Calu3 (cell line): Measurements from ENCODE around the gene RUNX2. TPM values are rescaled to one million over a fixed set of nuclear protein-coding genes. Genes with fewer than 3 reads are reported as not detected.

Source experiments
- BruUV-seq: library from RNA; stranded (reverse); fragments of 400-500 nt; replicated peaks from 2 replicates; lab custom pipeline; 2021; lab: Mats Ljungman, UMichigan
- CTCF ChIA-PET: fragments of 300-600 bp; sonication (Branson Sonifier 250); formaldehyde crosslinking; loops from one replicate; lab custom pipeline; 2022; ENCODE audit warnings: antibody characterized with exemption; lab: Charles Lee
- DNase-seq: peaks from one replicate; pipeline ENCODE4 v3.0.0; 2022
- H3K27ac Mint-ChIP-seq: one replicate; pipeline ENCODE4 v1.8.0; 2022; ENCODE audit warnings: mixed read lengths; ENCODE audit not compliant: unreplicated experiment
- H3K27me3 Mint-ChIP-seq: one replicate; pipeline ENCODE4 v1.8.0; 2022; ENCODE audit warnings: mixed read lengths; ENCODE audit not compliant: unreplicated experiment
- H3K36me3 Mint-ChIP-seq: one replicate; pipeline ENCODE4 v1.8.0; 2022; ENCODE audit warnings: mild to moderate bottlenecking, moderate library complexity, mixed read lengths; ENCODE audit not compliant: insufficient read depth, unreplicated experiment
- H3K4me1 Mint-ChIP-seq: one replicate; pipeline ENCODE4 v1.8.0; 2022; ENCODE audit warnings: mild to moderate bottlenecking, low read depth, mixed read lengths; ENCODE audit not compliant: unreplicated experiment
- H3K4me3 Mint-ChIP-seq: one replicate; pipeline ENCODE4 v1.8.0; 2022; ENCODE audit warnings: mild to moderate bottlenecking, low read depth, moderate library complexity, mixed read lengths; ENCODE audit not compliant: unreplicated experiment
- H3K9me3 Mint-ChIP-seq: one replicate; pipeline ENCODE4 v1.8.0; 2022; ENCODE audit warnings: low read depth, mixed read lengths; ENCODE audit not compliant: unreplicated experiment
- intact Hi-C: fragments of 100-400 bp; cut with micrococcal nuclease; formaldehyde crosslinking; loops from one replicate; pipeline ENCODE4 v1.10.0; 2022; ENCODE audit not compliant: unreplicated experiment
- total RNA-seq: library from RNA; stranded (reverse); gene quantifications from 2 replicates; pipeline ENCODE4 v1.2.3, GENCODE V29; 2022
- TF ChIP-seq, protein P1 (sequence below): fragments of 200-600 bp; IDR thresholded peaks from one replicate; pipeline ENCODE4 v1.8.0; 2022; ENCODE audit warnings: antibody characterized with exemption; ENCODE audit not compliant: unreplicated experiment

The RUNX2 gene
- total RNA-seq, 1 experiment from 2014 or later = 0.54 TPM

DNA sequence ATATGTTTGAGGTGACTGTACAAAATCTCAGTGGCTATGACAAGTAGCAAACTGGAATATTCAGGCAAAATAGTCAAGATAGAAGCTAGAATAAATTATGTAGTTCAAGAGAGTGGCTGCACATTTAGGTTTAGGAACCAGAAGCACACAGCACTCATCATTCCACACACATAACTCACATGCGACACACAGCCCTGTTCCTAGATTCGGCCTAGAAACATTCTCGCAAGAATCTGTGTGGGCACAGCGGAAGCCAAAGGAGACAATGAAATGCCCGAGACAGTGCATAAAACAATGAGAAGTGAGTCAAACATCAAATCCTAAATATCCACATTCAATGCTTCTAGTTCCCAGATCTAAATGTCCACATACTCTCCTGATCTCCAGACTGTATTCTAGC, 59.1 kb downstream of the RUNX2 start:
- peaks cover 9% of the 10 kb centered on the region for H3K4me1 Mint-ChIP-seq
- H3K9me3 Mint-ChIP-seq = no peaks in the 10 kb centered on the region
- H3K27ac Mint-ChIP-seq = no peak overlapping the region
- TF ChIP-seq, protein P1, sequence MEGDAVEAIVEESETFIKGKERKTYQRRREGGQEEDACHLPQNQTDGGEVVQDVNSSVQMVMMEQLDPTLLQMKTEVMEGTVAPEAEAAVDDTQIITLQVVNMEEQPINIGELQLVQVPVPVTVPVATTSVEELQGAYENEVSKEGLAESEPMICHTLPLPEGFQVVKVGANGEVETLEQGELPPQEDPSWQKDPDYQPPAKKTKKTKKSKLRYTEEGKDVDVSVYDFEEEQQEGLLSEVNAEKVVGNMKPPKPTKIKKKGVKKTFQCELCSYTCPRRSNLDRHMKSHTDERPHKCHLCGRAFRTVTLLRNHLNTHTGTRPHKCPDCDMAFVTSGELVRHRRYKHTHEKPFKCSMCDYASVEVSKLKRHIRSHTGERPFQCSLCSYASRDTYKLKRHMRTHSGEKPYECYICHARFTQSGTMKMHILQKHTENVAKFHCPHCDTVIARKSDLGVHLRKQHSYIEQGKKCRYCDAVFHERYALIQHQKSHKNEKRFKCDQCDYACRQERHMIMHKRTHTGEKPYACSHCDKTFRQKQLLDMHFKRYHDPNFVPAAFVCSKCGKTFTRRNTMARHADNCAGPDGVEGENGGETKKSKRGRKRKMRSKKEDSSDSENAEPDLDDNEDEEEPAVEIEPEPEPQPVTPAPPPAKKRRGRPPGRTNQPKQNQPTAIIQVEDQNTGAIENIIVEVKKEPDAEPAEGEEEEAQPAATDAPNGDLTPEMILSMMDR = no peak
- BruUV-seq = no TSS peak
- no peak overlapping the region for H3K4me3 Mint-ChIP-seq
- no peak for DNase-seq
- intact Hi-C loops = no loop called here
- H3K36me3 Mint-ChIP-seq = no peaks in the 10 kb centered on the region
- no peaks in the 10 kb centered on the region for H3K27me3 Mint-ChIP-seq
- CTCF ChIA-PET = interaction anchor here (0.7 kb wide), 1 partner anchor 9 kb away, joined by 6 read pairs; no protein-coding TSS in a partner anchor

DNA sequence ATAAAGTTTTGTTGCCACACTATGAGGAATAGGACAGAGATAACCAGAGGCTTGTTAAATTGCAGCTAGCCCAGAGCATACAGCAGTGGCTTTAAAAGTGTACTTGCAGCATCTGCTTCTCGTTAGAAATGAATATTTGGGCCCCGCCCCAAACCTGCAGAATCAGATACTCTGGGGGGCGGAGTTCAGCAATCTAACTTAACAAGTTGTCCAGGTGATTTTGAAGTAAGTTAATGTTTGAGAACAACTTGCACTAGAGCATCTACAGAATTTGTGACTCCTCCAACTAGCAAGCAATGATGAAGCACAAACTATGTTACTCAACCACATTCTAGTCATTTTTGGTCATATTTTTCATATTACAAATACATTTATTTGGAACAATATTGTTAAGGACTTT, 60.2 kb downstream of the RUNX2 start:
- H3K36me3 Mint-ChIP-seq = no peaks in the 10 kb centered on the region
- no TSS peak for BruUV-seq
- intact Hi-C loops = no loop called here
- peaks cover 9% of the 10 kb centered on the region for H3K4me1 Mint-ChIP-seq
- H3K27ac Mint-ChIP-seq = no peak overlapping the region
- CTCF ChIA-PET = interaction anchor here (0.7 kb wide), 1 partner anchor 1023 kb away, joined by 3 read pairs; no protein-coding TSS in a partner anchor
- H3K4me3 Mint-ChIP-seq = no peak overlapping the region
- H3K9me3 Mint-ChIP-seq = no peaks in the 10 kb centered on the region
- TF ChIP-seq, protein P1 = no peak
- peak; percentile 28 for DNase-seq
- no peaks in the 10 kb centered on the region for H3K27me3 Mint-ChIP-seq

DNA sequence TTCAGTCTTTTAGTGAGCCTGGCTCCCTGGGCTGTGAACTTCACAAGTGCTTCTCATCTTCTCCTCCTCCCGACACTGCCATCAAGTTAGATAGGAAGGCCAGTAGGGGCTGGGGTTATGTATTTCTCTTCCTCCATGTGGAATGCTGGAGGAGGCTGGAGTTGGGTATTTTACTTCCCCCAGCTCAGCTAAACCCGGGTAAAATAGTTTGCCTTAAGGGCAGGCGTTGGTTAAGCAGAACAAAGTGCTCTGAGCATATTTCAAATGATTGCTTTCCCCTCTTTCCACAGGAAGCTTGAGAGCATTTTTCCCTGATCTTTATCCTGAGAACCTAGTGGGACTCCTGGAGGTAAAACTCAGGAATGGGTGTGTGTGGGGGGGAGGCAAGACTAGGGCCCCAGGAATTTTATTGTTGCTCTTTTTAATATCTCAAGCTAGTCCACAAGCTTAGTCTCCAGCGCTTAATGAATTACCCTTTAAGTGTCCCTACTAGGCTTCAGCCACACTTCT, 66.5 kb downstream of the RUNX2 start:
- H3K27me3 Mint-ChIP-seq = peaks cover 8% of the 10 kb centered on the region
- CTCF ChIA-PET = interaction anchor here (0.5 kb wide), 1 partner anchor 1828 kb away, joined by 5 read pairs; no protein-coding TSS in a partner anchor

DNA sequence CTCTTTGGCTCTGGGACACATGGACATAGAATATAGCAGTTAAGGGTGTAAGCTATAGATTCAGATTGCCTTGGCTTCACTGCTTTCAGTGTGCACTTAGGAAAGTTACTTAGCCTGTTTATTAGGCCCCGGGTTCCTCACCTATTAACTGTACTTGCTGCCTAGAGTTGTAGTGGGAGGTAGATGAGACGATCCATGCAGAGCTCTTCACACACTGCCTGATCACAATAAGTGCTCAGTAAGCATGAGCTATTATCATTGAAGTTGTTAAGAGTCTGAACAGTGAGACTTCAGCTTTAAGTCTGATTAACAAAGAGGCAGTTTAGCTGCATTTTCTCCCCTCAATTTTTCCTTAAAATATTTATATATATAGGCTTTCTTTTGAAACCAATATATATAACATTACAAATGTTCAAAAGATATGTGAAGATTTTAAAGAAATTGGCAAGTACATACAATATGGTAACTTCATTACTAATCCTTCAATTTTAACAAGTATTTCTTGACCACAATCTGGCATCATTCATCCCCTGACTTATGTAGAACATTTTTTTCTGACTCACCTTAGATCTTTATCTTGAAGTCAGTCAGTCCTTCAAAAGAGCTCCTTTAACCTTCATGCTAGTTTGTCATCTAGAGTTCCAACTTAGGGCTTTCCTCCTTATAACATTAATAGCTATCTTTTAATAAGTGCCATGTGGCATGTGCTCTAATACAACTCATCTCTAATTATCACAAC, 70.1 kb downstream of the RUNX2 start:
- H3K36me3 Mint-ChIP-seq = no peaks in the 10 kb centered on the region
- H3K9me3 Mint-ChIP-seq = no peaks in the 10 kb centered on the region
- BruUV-seq = no TSS peak
- H3K27me3 Mint-ChIP-seq = peaks cover 29% of the 10 kb centered on the region
- TF ChIP-seq, protein P1 = no peak
- no peaks in the 10 kb centered on the region for H3K4me1 Mint-ChIP-seq
- no peak overlapping the region for H3K27ac Mint-ChIP-seq
- CTCF ChIA-PET = interaction anchor here (0.5 to 1.1 kb wide), 2 partner anchors 328 to 381 kb away, joined by 3 to 4 read pairs; no protein-coding TSS in a partner anchor
- no peak for DNase-seq
- H3K4me3 Mint-ChIP-seq = no peak overlapping the region
- intact Hi-C loops = no loop called here

More for the DNA sequence above, 66.5 kb downstream of the RUNX2 start:
- Mint-ChIP-seq H3K27ac (no peak overlapping the region), H3K9me3 (no peaks in the 10 kb centered on the region), H3K4me3 (no peak overlapping the region), H3K4me1 (no peaks in the 10 kb centered on the region), H3K36me3 (no peaks in the 10 kb centered on the region)
- TF ChIP-seq, protein P1 = no peak
- intact Hi-C loops = no loop called here
- DNase-seq = no peak
- no TSS peak for BruUV-seq
